GM12878 (cell line): ENCODE results near the gene PACS1. TPM values are rescaled to one million over a fixed set of nuclear protein-coding genes. Genes with fewer than 3 reads are reported as not detected.
A peak's percentile ranks its signal among the peaks of the same experiment; 100 is the strongest.

ENCODE experiments used
- ATAC-seq: fragments of 200-7000 bp; cut with Tn5 transposase; 3 replicates; pipeline ENCODE4 v1.9.1; 2020; ENCODE audit warnings: mild to moderate bottlenecking, moderate library complexity
- BruUV-seq: library from RNA; stranded (reverse); fragments of 400-500 nt; replicated peaks from 2 replicates; lab custom pipeline; 2021; lab: Mats Ljungman, UMichigan
- CTCF ChIA-PET: fragments of 300-600 bp; sonication (Branson Sonifier 250); formaldehyde crosslinking; extraction: SDS; loops from one replicate; lab custom pipeline; 2021; ENCODE audit warnings: inconsistent platforms; lab: Yijun Ruan, JAX
- POLR2A ChIA-PET: fragments of 350-600 bp; formaldehyde crosslinking; extraction: SDS; loops from one replicate; lab custom pipeline; 2021; ENCODE audit warnings: inconsistent platforms; lab: Charles Lee
- RAD21 ChIA-PET: fragments of 300-600 bp; sonication (Branson Sonifier 250); formaldehyde crosslinking; loops from one replicate; lab custom pipeline; 2023; ENCODE audit warnings: antibody characterized with exemption; ENCODE audit not compliant: unreplicated experiment; lab: Charles Lee
- SMC1A ChIA-PET: fragments of 300-600 bp; sonication (Branson Sonifier 250); formaldehyde crosslinking; loops from one replicate; lab custom pipeline; 2023; ENCODE audit not compliant: unreplicated experiment, uncharacterized antibody; lab: Charles Lee
- DNase-seq: peaks from one replicate; pipeline ENCODE4 v3.0.0-alpha.2; 2011; ENCODE audit warnings: low read depth, low spot score
- FAIRE-seq: peaks from 3 replicates; lab custom pipeline; 2011; peaks lifted over from hg19 to GRCh38; lab: Jason Lieb, UNC
- H2AFZ ChIP-seq: 2 replicates; pipeline ENCODE4 v1.6.0; 2011; ENCODE audit warnings: low read depth, low read length, control low read depth; ENCODE audit not compliant: control insufficient read depth
- H3K27ac ChIP-seq: 2 replicates; pipeline ENCODE4 v1.5.1; 2011; ENCODE audit warnings: control low read depth; ENCODE audit not compliant: control insufficient read depth, insufficient read depth
- H3K27me3 ChIP-seq, 2 experiments: replicated peaks in 1 of 2; 2 replicates each; pipeline versions ENCODE4 v1.6.0 to v1.6.1; 2011; ENCODE audit warnings: low read length in 1 of 2; ENCODE audit not compliant: control insufficient read depth in 2 of 2, insufficient read depth in 2 of 2
- H3K36me3 ChIP-seq, 2 experiments: 2 replicates each; pipeline ENCODE4 v1.5.1; 2011; ENCODE audit warnings: low read length in 1 of 2; ENCODE audit not compliant: control insufficient read depth in 2 of 2, insufficient read depth in 2 of 2
- H3K4me1 ChIP-seq: 2 replicates; pipeline ENCODE4 v1.6.1; 2011; ENCODE audit warnings: mild to moderate bottlenecking, low read length, moderate library complexity, mixed read lengths; ENCODE audit not compliant: control insufficient read depth, insufficient read depth
- H3K4me2 ChIP-seq: 2 replicates; pipeline ENCODE4 v1.6.0; 2011; ENCODE audit warnings: control low read depth; ENCODE audit not compliant: control insufficient read depth, insufficient read depth
- H3K4me3 ChIP-seq: fragments of 200-600 bp; sonication (generic); 2 replicates; pipeline ENCODE4 v1.5.1; 2016
- H3K79me2 ChIP-seq: 2 replicates; pipeline ENCODE4 v1.6.0; 2011; ENCODE audit warnings: low read length; ENCODE audit not compliant: control insufficient read depth, insufficient read depth
- H3K9ac ChIP-seq: 2 replicates; pipeline ENCODE4 v1.8.0; 2011; ENCODE audit warnings: low read length, control low read depth, mixed read lengths; ENCODE audit not compliant: control insufficient read depth, insufficient read depth
- H3K9me3 ChIP-seq: replicated peaks from 3 replicates; pipeline ENCODE4 v1.5.1; 2011; ENCODE audit warnings: mild to moderate bottlenecking, low read length; ENCODE audit not compliant: control insufficient read depth, insufficient read depth
- H4K20me1 ChIP-seq: 2 replicates; pipeline ENCODE4 v1.6.0; 2011; ENCODE audit not compliant: control insufficient read depth, insufficient read depth
- E2F8 ChIP-seq: fragments of 450-650 bp; IDR thresholded peaks from 2 replicates; pipeline ENCODE4 v1.6.1; 2018; ENCODE audit warnings: mild to moderate bottlenecking, low read depth, moderate library complexity; ENCODE audit not compliant: partially characterized antibody
- ETV6 ChIP-seq, 2 experiments: fragments of 450-650 bp in 1 of 2; IDR thresholded peaks in 1 of 2; conservative IDR thresholded peaks in 1 of 2; 2 replicates each; pipeline ENCODE4 v1.6.1; 2014; ENCODE audit warnings: antibody characterized with exemption in 1 of 2, borderline replicate concordance in 1 of 2, low read depth in 1 of 2, mild to moderate bottlenecking in 1 of 2, moderate library complexity in 1 of 2
- GATAD2B ChIP-seq: fragments of 450-650 bp; conservative IDR thresholded peaks from 2 replicates; pipeline ENCODE4 v1.6.1; 2017; ENCODE audit warnings: low read depth, mild to moderate bottlenecking, moderate library complexity
- IRF3 ChIP-seq: fragments of 450-650 bp; IDR thresholded peaks from 2 replicates; pipeline ENCODE4 v1.6.1; 2014; ENCODE audit warnings: mild to moderate bottlenecking
- PBX3 ChIP-seq: IDR thresholded peaks from 2 replicates; pipeline ENCODE4 v1.6.1; 2011; ENCODE audit warnings: mild to moderate bottlenecking, low read depth, low read length, moderate library complexity; ENCODE audit not compliant: insufficient replicate concordance
- RB1 ChIP-seq: fragments of 450-650 bp; formaldehyde crosslinking; IDR thresholded peaks from 2 replicates; pipeline ENCODE4 v1.6.1; 2017; ENCODE audit warnings: mild to moderate bottlenecking, borderline replicate concordance
- SMC3 ChIP-seq: IDR thresholded peaks from 2 replicates; pipeline ENCODE4 v1.6.1; 2011; ENCODE audit warnings: low read length, improper control_type of control experiment, borderline replicate concordance
- TBL1XR1 ChIP-seq: IDR thresholded peaks from 2 replicates; pipeline ENCODE4 v1.6.1; 2012; ENCODE audit warnings: low read depth, low read length, improper control_type of control experiment
- WGBS: methylation state at CpG from one replicate; pipeline ENCODE4 v1.1.6; 2016; ENCODE audit warnings: low lambda C conversion rate; ENCODE audit not compliant: insufficient replicate concordance, insufficient coverage; ENCODE audit errors: missing lambda C conversion rate; 5-methylcytosine and 5-hydroxymethylcytosine counted together
- in situ Hi-C: fragments of 300-500 bp; cut with MboI; formaldehyde crosslinking; loops from 9 replicates; pipeline ENCODE4 v1.14.3; 2018; ENCODE audit warnings: mixed read lengths
- intact Hi-C: fragments of 100-400 bp; cut with micrococcal nuclease; formaldehyde crosslinking; loops from one replicate; pipeline ENCODE4 v1.14.2; 2022; ENCODE audit not compliant: unreplicated experiment
- polyA plus RNA-seq, 11 experiments: library from polyadenylated mRNA; depleted of rRNA in 4 of 11; unstranded in 6 of 11; stranded (reverse) in 5 of 11; fragments of >200 nt; fragmentation: Nextera tagmentation in 4 of 11; fragmentation: Illumina TruSeq in 1 of 11; extraction: Ambion mirVana in 4 of 11; extraction: Trizol in 1 of 11; gene quantifications; 1 replicate in 1 of 11; 2 replicates in 10 of 11; pipeline versions ENCODE4 v1.2.1 to v1.2.3, GENCODE V29; 2011 to 2016; ENCODE audit warnings: inconsistent platforms in 2 of 11, missing spikeins in 2 of 11, low read depth in 1 of 11
- total RNA-seq, 4 experiments: library from RNA; depleted of rRNA in 3 of 4; stranded (reverse); fragments of >200 nt in 3 of 4; fragmentation: Illumina TruSeq in 1 of 4; extraction: Trizol in 1 of 4; gene quantifications; 2 replicates each; pipeline versions ENCODE4 v1.2.1 to v1.2.3, GENCODE V29; 2013 to 2021
- TF ChIP-seq, protein P1 (sequence below): IDR thresholded peaks from 2 replicates; pipeline ENCODE4 v1.6.1; 2012; ENCODE audit warnings: improper control_type of control experiment, low read depth, low read length; ENCODE audit not compliant: insufficient replicate concordance

Gene PACS1
- total and polyA plus RNA-seq, 10 of the 15 experiments (the other 5 are each of a cell fraction or from before 2014, with no cell fraction given): 1.1 to 74.3 (median 17.9) TPM

GRCh38 chr11:66158156-66158555 is 88.1 kb downstream of the PACS1 start:
- in situ Hi-C loops: no loop called here
- 92% methylated on average over 5 of the region's 5 CpGs for WGBS
- Histone ChIP-seq H3K4me1 (peaks cover 16% of the 10 kb centered on the region), H3K27me3 (no peaks in the 10 kb centered on the region), H3K9me3 (no peaks in the 10 kb centered on the region), H3K79me2 (peaks cover 2% of the 10 kb centered on the region), H3K4me3 (no peak overlapping the region), H3K36me3 (no peaks in the 10 kb centered on the region; a peak in 1 of 4 replicates), H2AFZ (no peak overlapping the region), H3K27ac (no peak overlapping the region), H3K9ac (no peak overlapping the region), H4K20me1 (no peaks in the 10 kb centered on the region), H3K4me2 (peak overlapping the region; percentile 7; the same call in 1 of the 2 replicates)
- intact Hi-C loops: no loop called here
- peak; percentile 79 for FAIRE-seq
- ChIA-PET POLR2A (no interaction called here), RAD21 (no interaction called here), SMC1A (interaction anchor here (1.0 to 1.6 kb wide), 2 partner anchors 22 to 64 kb away, joined by 3 read pairs; no protein-coding TSS in a partner anchor), CTCF (interaction anchor here (1.2 to 1.6 kb wide), 3 partner anchors 9 to 114 kb away, joined by 3 read pairs; no protein-coding TSS in a partner anchor)
- no peak for ATAC-seq
- no TSS peak for BruUV-seq
- DNase-seq: no peak
- TF ChIP-seq, protein P1, sequence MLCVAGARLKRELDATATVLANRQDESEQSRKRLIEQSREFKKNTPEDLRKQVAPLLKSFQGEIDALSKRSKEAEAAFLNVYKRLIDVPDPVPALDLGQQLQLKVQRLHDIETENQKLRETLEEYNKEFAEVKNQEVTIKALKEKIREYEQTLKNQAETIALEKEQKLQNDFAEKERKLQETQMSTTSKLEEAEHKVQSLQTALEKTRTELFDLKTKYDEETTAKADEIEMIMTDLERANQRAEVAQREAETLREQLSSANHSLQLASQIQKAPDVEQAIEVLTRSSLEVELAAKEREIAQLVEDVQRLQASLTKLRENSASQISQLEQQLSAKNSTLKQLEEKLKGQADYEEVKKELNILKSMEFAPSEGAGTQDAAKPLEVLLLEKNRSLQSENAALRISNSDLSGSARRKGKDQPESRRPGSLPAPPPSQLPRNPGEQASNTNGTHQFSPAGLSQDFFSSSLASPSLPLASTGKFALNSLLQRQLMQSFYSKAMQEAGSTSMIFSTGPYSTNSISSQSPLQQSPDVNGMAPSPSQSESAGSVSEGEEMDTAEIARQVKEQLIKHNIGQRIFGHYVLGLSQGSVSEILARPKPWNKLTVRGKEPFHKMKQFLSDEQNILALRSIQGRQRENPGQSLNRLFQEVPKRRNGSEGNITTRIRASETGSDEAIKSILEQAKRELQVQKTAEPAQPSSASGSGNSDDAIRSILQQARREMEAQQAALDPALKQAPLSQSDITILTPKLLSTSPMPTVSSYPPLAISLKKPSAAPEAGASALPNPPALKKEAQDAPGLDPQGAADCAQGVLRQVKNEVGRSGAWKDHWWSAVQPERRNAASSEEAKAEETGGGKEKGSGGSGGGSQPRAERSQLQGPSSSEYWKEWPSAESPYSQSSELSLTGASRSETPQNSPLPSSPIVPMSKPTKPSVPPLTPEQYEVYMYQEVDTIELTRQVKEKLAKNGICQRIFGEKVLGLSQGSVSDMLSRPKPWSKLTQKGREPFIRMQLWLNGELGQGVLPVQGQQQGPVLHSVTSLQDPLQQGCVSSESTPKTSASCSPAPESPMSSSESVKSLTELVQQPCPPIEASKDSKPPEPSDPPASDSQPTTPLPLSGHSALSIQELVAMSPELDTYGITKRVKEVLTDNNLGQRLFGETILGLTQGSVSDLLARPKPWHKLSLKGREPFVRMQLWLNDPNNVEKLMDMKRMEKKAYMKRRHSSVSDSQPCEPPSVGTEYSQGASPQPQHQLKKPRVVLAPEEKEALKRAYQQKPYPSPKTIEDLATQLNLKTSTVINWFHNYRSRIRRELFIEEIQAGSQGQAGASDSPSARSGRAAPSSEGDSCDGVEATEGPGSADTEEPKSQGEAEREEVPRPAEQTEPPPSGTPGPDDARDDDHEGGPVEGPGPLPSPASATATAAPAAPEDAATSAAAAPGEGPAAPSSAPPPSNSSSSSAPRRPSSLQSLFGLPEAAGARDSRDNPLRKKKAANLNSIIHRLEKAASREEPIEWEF: no peak
- TF ChIP-seq E2F8 (no peak), RB1 (no peak), SMC3 (no peak), TBL1XR1 (no peak), GATAD2B (no peak), PBX3 (no peak), ETV6 (conservative IDR thresholded peaks at IDR 0.05 in 1 of 2, IDR thresholded peaks at IDR 0.05 in 1 of 2; ENCODE audit: borderline replicate concordance in 1 of 2, low read depth in 1 of 2) (no peak), IRF3 (no peak)
